ENCODE results near the gene SH3D19.
A peak's percentile ranks its signal among the peaks of the same experiment; 100 is the strongest.

Gene SH3D19

GRCh38 chr4:151098979-151099228 is 226.5 kb downstream of the SH3D19 start:
- peaks cover 29% of the 10 kb centered on the region for H3K36me3 ChIP-seq (ENCODE audit: insufficient read depth, low read length)
- H3K9me2 ChIP-seq (replicated peaks; ENCODE audit: low read depth, low read length) = no peaks in the 10 kb centered on the region
- peak overlapping the region; percentile 93 for H3K4me3 ChIP-seq (ENCODE audit: low read length, poor library complexity, severe bottlenecking)
- TF ChIP-seq EZH2phosphoT487 (IDR thresholded peaks at IDR 0.05; ENCODE audit: borderline replicate concordance) = no peak
- TF ChIP-seq, protein P1, sequence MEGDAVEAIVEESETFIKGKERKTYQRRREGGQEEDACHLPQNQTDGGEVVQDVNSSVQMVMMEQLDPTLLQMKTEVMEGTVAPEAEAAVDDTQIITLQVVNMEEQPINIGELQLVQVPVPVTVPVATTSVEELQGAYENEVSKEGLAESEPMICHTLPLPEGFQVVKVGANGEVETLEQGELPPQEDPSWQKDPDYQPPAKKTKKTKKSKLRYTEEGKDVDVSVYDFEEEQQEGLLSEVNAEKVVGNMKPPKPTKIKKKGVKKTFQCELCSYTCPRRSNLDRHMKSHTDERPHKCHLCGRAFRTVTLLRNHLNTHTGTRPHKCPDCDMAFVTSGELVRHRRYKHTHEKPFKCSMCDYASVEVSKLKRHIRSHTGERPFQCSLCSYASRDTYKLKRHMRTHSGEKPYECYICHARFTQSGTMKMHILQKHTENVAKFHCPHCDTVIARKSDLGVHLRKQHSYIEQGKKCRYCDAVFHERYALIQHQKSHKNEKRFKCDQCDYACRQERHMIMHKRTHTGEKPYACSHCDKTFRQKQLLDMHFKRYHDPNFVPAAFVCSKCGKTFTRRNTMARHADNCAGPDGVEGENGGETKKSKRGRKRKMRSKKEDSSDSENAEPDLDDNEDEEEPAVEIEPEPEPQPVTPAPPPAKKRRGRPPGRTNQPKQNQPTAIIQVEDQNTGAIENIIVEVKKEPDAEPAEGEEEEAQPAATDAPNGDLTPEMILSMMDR (conservative IDR thresholded peaks at IDR 0.05; ENCODE audit: low read length) = no peak
- peak overlapping the region; percentile 71 for H3K4me2 ChIP-seq (ENCODE audit: low read depth, low read length, poor library complexity, severe bottlenecking)
- H2AFZ ChIP-seq (ENCODE audit: low read length) = peak overlapping the region; percentile 100
- H3F3A ChIP-seq (ENCODE audit: low read depth) = no peaks in the 10 kb centered on the region
- H3K9ac ChIP-seq (ENCODE audit: low read depth, low read length, poor library complexity, severe bottlenecking) = peak overlapping the region; percentile 66
- H3K9me3 ChIP-seq (ENCODE audit: insufficient read depth, low read depth, low read length) = no peaks in the 10 kb centered on the region
- H3K27me3 ChIP-seq (ENCODE audit: insufficient read depth, low read length, poor library complexity, severe bottlenecking) = peaks cover 12% of the 10 kb centered on the region
- peaks cover 45% of the 10 kb centered on the region for H3K79me2 ChIP-seq (ENCODE audit: insufficient read depth, low read length)
- H3K4me1 ChIP-seq (ENCODE audit: insufficient read depth, low read length, poor library complexity, severe bottlenecking) = peaks cover 19% of the 10 kb centered on the region
- peaks cover 43% of the 10 kb centered on the region for H4K20me1 ChIP-seq (ENCODE audit: insufficient read depth, low read length, poor library complexity, severe bottlenecking)

DNA sequence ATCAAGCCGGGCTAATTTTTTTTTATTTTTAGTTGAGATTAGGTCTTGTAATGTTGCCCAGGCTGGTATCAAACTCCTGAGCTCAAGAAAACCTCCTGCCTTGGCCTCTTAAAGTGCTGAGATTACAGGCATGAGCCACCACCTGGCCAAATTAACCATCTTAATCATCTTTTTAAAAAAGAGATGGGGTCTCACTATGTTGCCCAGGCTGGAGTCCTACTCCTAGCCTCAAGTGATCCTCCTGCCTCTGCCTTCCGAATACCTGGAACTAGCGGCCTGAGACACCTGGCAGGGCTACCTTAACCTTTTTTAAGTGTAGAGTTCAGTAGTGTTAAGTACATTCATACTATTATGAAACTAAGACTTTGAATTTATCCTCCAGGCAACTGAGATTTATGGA is 227.6 kb downstream of the SH3D19 start:
- no peaks in the 10 kb centered on the region for H3K9me2 ChIP-seq (replicated peaks; ENCODE audit: low read depth, low read length)
- H2AFZ ChIP-seq (ENCODE audit: low read length) = 0 out of 2 replicates have a peak overlapping the region, but pooled peaks have one; percentile 19
- no peak overlapping the region for H3K4me2 ChIP-seq (ENCODE audit: low read depth, low read length, poor library complexity, severe bottlenecking)
- H3K27me3 ChIP-seq (ENCODE audit: insufficient read depth, low read length, poor library complexity, severe bottlenecking) = peaks cover 12% of the 10 kb centered on the region
- H4K20me1 ChIP-seq (ENCODE audit: insufficient read depth, low read length, poor library complexity, severe bottlenecking) = peaks cover 32% of the 10 kb centered on the region
- H3K9me3 ChIP-seq (ENCODE audit: insufficient read depth, low read depth, low read length) = no peaks in the 10 kb centered on the region
- H3K79me2 ChIP-seq (ENCODE audit: insufficient read depth, low read length) = peaks cover 34% of the 10 kb centered on the region
- no peak overlapping the region for H3K4me3 ChIP-seq (ENCODE audit: low read length, poor library complexity, severe bottlenecking)
- no peak for TF ChIP-seq EZH2phosphoT487 (IDR thresholded peaks at IDR 0.05; ENCODE audit: borderline replicate concordance)
- TF ChIP-seq, protein P1 (conservative IDR thresholded peaks at IDR 0.05; ENCODE audit: low read length) = no peak
- no peak overlapping the region for H3K9ac ChIP-seq (ENCODE audit: low read depth, low read length, poor library complexity, severe bottlenecking)
- peaks cover 17% of the 10 kb centered on the region for H3K36me3 ChIP-seq (ENCODE audit: insufficient read depth, low read length)
- peaks cover 19% of the 10 kb centered on the region for H3K4me1 ChIP-seq (ENCODE audit: insufficient read depth, low read length, poor library complexity, severe bottlenecking)
- no peaks in the 10 kb centered on the region for H3F3A ChIP-seq (ENCODE audit: low read depth)

GRCh38 chr4:151095142-151095541 is 230.3 kb downstream of the SH3D19 start:
- H3K9me2 ChIP-seq (replicated peaks; ENCODE audit: low read depth, low read length) = no peaks in the 10 kb centered on the region
- no peaks in the 10 kb centered on the region for H3K9me3 ChIP-seq (ENCODE audit: insufficient read depth, low read depth, low read length)
- no peak overlapping the region for H2AFZ ChIP-seq (ENCODE audit: low read length)

More at GRCh38 chr4:151095142-151095541, 230.3 kb downstream of the SH3D19 start:
- Histone ChIP-seq H4K20me1 (ENCODE audit: insufficient read depth, low read length, poor library complexity, severe bottlenecking) (peaks cover 6% of the 10 kb centered on the region), H3F3A (ENCODE audit: low read depth) (no peaks in the 10 kb centered on the region), H3K27me3 (ENCODE audit: insufficient read depth, low read length, poor library complexity, severe bottlenecking) (peaks cover 8% of the 10 kb centered on the region), H3K4me2 (ENCODE audit: low read depth, low read length, poor library complexity, severe bottlenecking) (no peak overlapping the region), H3K4me1 (ENCODE audit: insufficient read depth, low read length, poor library complexity, severe bottlenecking) (peaks cover 7% of the 10 kb centered on the region), H3K4me3 (ENCODE audit: low read length, poor library complexity, severe bottlenecking) (no peak overlapping the region), H3K9ac (ENCODE audit: low read depth, low read length, poor library complexity, severe bottlenecking) (no peak overlapping the region), H3K79me2 (ENCODE audit: insufficient read depth, low read length) (peaks cover 8% of the 10 kb centered on the region), H3K36me3 (ENCODE audit: insufficient read depth, low read length) (peaks cover 3% of the 10 kb centered on the region; the same call in 1 of the 2 replicates)
- TF ChIP-seq, protein P1 (conservative IDR thresholded peaks at IDR 0.05; ENCODE audit: low read length) = no peak
- TF ChIP-seq EZH2phosphoT487 (IDR thresholded peaks at IDR 0.05; ENCODE audit: borderline replicate concordance) = no peak

Measured in Loucy (cell line).